HG03095 (cell line): Measurements from ENCODE around the gene FAM53C.
"Not testable (repeated sequence)": the region's sequence is repeated elsewhere in the genome, so short reads cannot be mapped to it uniquely, and the experiment has no call there.

Source experiments
- ATAC-seq: cut with Tn5 transposase; IDR thresholded peaks from one replicate; pipeline ENCODE4 v1.9.1; 2021; ENCODE audit warnings: moderate library complexity; ENCODE audit not compliant: unreplicated experiment

The FAM53C gene

DNA sequence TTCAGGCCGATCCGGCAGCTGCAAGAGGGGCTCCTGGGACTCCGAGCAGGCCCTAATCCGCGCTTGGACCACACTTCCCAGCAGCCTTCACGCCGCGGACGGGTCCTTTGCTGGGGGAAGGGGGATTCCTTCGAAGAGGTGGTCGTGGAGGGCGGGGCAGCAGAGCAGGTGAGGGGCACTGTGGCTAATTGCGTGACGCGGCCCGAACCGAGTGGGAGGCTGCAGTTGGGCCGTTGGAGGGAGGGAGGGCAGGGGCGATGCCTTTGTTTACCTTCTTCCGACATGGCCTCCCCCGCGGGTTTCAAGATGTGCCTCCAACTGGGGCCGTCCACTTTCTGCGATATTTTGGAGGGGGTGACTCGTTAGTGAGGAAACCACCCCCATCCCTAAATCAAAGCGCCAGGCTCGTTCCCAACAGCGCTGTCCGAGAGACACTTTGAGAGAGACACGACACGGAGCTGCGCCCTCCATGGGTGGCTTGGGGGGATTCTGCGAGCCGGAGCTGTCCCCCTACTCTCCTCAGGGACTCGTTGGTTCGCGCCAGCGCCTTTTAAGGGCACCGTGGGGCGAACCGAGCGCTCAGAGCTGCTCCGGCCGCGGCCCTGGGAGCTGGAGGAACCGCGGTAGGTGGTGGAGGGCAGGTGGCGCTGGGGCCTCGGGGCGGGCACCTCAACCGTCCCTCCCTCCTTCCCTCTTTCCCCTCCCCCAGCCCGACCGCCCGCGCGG lies at the start of gene FAM53C:
TSS of gene FAM53C (plus strand) at position 582 of the 726 bp plus-strand sequence. CDS start 3,070 bp downstream, outside the sequence.
- ATAC-seq = peak; percentile 80

DNA sequence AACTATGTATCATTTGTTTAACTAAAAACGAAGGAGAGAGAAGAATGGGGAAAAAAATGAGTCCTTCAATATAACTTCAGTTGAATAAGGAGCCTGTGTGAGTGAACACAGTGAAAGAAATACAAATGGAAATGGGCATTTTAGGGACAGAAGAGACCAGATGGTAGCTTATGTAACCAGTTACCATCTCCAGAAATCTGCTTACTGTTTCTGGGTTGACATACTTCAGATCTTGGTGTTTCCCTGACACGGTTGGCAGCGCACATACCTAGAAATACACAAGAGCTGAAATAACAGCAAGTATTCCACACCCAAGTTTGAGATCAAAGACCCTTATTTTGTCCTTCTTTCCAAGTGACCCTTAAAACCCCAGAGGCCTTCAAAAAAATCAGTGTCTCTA lies 48.8 kb upstream of the FAM53C start:
- no peak for ATAC-seq

DNA sequence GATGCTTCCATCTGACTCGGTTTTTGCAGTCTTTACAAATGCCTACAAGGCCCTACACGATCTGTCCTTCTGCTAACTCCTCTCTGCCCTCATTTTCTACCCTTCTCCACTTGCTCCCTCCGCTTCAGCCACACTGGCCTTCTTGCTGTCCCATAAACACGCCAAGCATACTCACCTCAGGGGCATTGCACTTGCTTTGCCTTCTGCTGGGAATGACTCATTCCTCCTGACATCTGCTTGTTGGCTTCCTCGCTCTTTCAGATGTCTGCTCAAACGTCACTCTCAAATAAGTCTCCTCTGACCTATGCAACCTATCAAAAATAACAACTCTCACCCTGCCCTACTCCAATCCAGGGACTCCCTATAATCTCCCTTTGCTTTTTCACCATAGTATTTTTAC lies 34.7 kb upstream of the FAM53C start:
- no peak for ATAC-seq

GRCh38 chr5:138305797-138306196 lies 32.3 kb upstream of the FAM53C start:
- ATAC-seq = no peak

- ATAC-seq = no peak
These were observed 22.3 kb upstream of the FAM53C start for GRCh38 chr5:138315751-138316278.

DNA sequence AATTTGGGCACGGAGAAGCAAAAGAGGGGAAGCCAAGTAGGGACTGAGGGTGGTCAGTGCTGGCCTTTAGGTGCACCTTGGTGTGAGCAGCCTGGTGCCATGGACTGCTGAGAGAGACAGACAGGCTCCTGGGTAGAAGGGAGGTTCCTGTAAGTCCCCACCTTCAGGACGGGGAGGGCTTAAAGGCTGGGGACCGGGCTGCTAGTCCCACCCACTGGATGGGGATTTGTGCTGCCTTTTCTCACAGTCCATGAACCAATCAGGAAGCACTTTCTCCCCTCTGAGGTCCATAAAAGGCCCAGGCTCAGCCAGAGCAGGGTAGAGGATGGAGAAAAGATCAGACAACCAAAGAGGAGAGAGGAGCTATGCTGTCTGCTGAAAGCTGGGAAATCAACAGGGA lies 21.7 kb upstream of the FAM53C start:
- no peak for ATAC-seq

DNA sequence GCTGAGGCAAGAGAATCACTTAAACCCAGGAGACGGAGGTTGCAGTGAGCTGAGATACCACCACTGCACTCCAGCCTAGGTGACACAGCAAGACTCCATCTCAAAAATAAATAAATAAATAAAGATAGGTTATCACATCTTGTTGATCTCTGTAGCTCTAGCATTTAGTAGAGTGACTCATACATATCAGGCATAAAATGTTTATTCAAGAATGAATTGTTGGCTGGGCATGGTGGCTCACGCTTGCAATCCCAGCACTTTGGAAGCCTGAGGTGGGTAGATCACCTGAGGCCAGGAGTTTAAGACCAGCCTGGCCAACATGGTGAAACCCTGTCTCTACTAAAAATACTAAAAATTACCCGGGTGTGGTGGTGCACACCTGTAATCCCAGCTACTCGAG lies 19.9 kb upstream of the FAM53C start:
- not testable (repeated sequence) for ATAC-seq

DNA sequence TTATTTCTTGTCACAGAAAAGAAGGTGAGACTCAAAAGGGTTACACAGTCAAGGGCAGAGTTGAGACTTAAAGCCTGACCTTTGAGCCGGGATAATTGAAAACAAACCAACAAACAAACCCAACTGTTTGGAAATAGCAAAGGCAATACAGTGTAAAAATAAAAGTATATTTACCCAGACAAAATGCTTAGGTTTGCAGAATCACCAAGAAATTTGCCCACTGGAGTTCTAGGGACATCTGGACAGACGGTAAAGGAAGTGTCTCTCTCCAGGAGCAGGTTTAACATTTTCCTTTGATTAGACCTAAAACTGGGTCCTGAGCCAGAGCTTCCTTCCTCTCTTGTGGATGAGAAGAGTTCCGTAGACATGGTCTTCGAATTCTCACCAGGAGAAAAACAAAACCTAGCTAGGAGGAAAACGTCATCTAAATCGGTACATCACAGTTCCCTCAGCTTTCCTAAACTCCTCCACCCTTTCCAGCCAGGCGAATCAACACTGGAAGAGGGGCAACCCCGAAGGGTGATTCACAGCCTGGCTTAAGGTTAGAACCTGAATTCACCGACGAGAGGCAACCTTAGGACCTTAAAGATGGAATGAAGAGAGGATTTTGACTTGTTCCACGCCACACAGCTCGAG lies 7.1 kb upstream of the FAM53C start:
- ATAC-seq = no peak

GRCh38 chr5:138331449-138332368 lies 6.4 kb upstream of the FAM53C start, which contains the start of gene CDC25C:
Gene CDC25C (minus strand): TSS chr5:138331804. CDS start chr5:138331180, 624 bp downstream.
- peak; percentile 100 for ATAC-seq

- no peak for ATAC-seq
These were observed 3.1 kb upstream of the FAM53C start for GRCh38 chr5:138334867-138335447.

DNA sequence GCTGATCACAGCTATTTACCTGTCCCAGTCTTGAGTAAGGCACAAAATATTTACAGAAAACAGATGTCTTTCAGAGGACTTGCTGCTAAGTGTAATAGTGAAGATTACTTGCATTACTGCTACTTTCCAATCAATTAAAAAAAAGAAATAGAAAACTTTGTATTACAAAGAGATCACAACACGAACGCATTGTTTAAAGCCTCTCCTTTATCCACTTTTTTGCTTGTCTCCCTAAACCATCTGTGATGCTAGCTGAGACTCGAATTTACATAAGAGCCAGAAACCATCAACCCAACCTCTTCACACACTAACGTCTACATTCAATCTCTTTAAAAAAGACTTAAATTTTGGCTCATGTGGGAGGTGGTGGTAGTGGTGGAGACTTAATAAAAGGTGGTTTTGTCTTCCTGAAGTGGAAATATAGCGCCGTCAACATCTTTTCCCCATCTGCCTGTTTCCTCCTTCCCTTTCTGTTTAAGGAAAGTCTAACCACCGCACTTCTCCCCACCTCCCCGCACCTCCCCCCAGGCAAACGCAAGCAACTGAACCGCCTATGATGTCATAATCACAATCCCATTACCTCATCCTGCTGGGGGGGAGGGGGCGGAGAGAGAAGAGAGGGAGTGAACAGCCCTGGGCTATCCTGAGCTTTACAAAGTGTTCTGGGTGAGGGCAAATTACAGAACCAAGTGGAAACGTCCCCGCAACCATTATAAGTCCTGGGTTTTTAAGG lies 948 bp upstream of the FAM53C start:
- ATAC-seq = peak; percentile 16

GRCh38 chr5:138338411-138339090 lies 485 bp downstream of the FAM53C start:
- ATAC-seq = no peak

GRCh38 chr5:138339091-138339456 lies 1.0 kb downstream of the FAM53C start:
- no peak for ATAC-seq

DNA sequence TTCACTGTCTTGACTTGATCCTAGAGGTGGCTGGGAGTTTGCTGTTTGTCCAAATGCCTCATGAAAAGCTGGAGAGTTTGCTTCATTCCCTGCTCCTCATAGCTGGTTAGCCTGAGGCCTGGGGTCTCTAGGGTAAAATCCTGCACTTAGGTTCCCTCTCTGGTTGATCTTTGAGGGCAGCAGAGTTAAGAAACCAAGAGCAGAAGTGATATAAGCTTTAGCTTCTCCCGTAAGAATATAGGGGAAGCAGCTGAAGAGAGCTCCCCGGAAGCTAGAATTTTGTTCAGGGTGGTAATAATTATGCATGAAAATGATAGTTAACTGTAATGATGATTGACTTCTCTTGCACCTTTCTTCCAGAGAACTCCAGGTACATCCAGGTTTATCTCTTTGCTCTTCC lies 1.4 kb downstream of the FAM53C start:
- no peak for ATAC-seq

DNA sequence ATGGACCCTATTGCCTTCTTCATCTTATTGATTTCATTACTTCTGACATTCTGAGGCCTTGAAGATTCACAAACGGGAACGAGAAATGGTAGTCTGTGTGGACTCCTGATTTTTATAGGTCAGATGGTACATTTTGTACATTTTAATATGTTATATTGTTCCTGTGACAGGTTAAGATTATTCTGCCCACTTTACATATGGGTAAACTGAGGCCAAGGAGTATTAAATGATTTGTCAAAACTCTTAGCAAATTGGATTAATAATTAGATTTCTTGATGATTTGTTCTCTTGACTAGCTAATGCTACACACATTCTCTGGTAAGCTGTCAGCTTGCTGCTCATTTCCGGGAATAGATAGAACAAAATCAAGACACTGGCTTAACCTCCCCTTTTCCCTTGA lies 1.9 kb downstream of the FAM53C start:
- ATAC-seq = no peak

GRCh38 chr5:138344887-138345622 lies 7.0 kb downstream of the FAM53C start:
- ATAC-seq = no peak

- ATAC-seq = no peak
These were observed 8.8 kb downstream of the FAM53C start for GRCh38 chr5:138346889-138347288.

GRCh38 chr5:138349852-138350562 lies 11.9 kb downstream of the FAM53C start:
- no peak for ATAC-seq
